Small intestine (tissue), 7 donors: ENCODE measurements around the gene DGKQ. TPM values are rescaled to one million over a fixed set of nuclear protein-coding genes. Genes with fewer than 3 reads are reported as not detected.
A peak's percentile ranks its signal among the peaks of the same experiment; 100 is the strongest.
"Not testable (repeated sequence)": the region's sequence is repeated elsewhere in the genome, so short reads cannot be mapped to it uniquely, and the experiment has no call there.

Source experiments
- DNase-seq, 2 donors: peaks; one replicate each; pipeline versions ENCODE4 v3.0.0 to v3.0.0-alpha.2; 2013
- FAIRE-seq: peaks from 2 replicates; lab custom pipeline; 2012; peaks lifted over from hg19 to GRCh38; lab: Jason Lieb, UNC
- H3K27ac ChIP-seq, 3 donors: one replicate each; pipeline ENCODE4 v1.5.1; 2013; ENCODE audit warnings: low read length in 2 of 3, mild to moderate bottlenecking in 2 of 3, control low read depth in 1 of 3, inconsistent platforms in 1 of 3, low read depth in 1 of 3, moderate library complexity in 1 of 3
- H3K27me3 ChIP-seq, 3 donors: one replicate each; pipeline ENCODE4 v1.6.1; 2013; ENCODE audit warnings: low read length in 3 of 3, inconsistent platforms in 1 of 3; ENCODE audit not compliant: control insufficient read depth in 3 of 3, insufficient read depth in 3 of 3
- H3K36me3 ChIP-seq, 3 donors: one replicate each; pipeline ENCODE4 v1.6.1; 2013; ENCODE audit warnings: low read length in 3 of 3, inconsistent platforms in 1 of 3, low read depth in 1 of 3, mild to moderate bottlenecking in 1 of 3, moderate library complexity in 1 of 3; ENCODE audit not compliant: control insufficient read depth in 3 of 3, insufficient read depth in 2 of 3
- H3K4me1 ChIP-seq, 3 donors: one replicate each; pipeline ENCODE4 v1.6.1; 2013; ENCODE audit warnings: low read length in 2 of 3, inconsistent platforms in 1 of 3, low read depth in 1 of 3, mild to moderate bottlenecking in 1 of 3, moderate library complexity in 1 of 3; ENCODE audit not compliant: control insufficient read depth in 3 of 3, insufficient read depth in 2 of 3
- H3K4me3 ChIP-seq, 3 donors: one replicate each; pipeline ENCODE4 v1.5.1; 2013; ENCODE audit warnings: low read length in 3 of 3, control low read depth in 1 of 3, inconsistent platforms in 1 of 3, low read depth in 1 of 3, mild to moderate bottlenecking in 1 of 3, moderate library complexity in 1 of 3
- H3K9me3 ChIP-seq, 2 donors: one replicate each; pipeline ENCODE4 v1.6.1; 2013; ENCODE audit warnings: low read depth in 1 of 2, low read length in 1 of 2; ENCODE audit not compliant: control insufficient read depth in 2 of 2, insufficient read depth in 1 of 2
- WGBS, 3 donors: extraction: QIAGEN DNeasy Blood & Tissue Kit; methylation state at CpG; one replicate each; pipeline ENCODE4 v1.1.7; 2013; 5-methylcytosine and 5-hydroxymethylcytosine counted together
- polyA plus RNA-seq, 4 donors: library from polyadenylated mRNA; stranded (reverse) in 3 of 4; unstranded in 1 of 4; fragments of 200-250 nt in 3 of 4; fragments of 120-200 nt in 1 of 4; gene quantifications; one replicate each; pipeline versions ENCODE4 v1.2.1 to v1.2.3, GENCODE V29; 2013
- donor health status: healthy with polysubstance abuse.
- donor health status: control.
- donor health status: control.
- donor health status: Bipolar disorder and iron deficiency.
- donor health status: healthy.

Gene DGKQ
- polyA plus RNA-seq, 4 donors = 18.9 to 42.3 (median 26.8) TPM

DNA sequence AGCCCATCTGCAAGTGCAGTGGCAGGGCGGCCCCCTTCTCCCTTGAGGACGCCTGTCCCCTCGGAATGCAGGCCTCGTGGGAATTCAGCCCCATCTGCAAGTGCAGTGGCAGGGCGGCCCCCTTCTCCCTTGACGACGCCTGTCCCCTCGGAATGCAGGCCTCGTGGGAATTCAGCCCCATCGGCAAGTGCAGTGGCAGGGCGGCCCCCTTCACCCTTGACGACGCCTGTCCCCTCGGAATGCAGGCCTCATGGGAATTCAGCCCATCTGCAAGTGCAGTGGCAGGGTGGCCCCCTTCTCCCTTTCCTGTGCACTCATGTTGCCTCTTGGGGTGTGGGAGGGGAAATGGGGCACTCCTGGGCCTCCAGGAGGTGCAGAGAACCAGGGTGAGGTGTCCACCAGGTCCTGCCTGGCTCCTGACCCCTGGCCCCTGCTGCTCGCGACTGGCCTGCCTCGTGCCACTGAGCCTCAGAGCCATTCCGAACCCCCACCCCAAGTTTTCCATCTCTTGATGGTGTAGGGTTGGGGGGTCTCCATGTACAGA, 26.6 kb upstream of the DGKQ start:
- H3K4me1 ChIP-seq = peaks cover 5 to 23% (median 9%) of the 10 kb centered on the region in 3 donors
- DNase-seq (no peak), FAIRE-seq (no peak)
- H3K9me3 ChIP-seq = no peaks in the 10 kb centered on the region
- H3K27ac ChIP-seq = no peak overlapping the region
- H3K27me3 ChIP-seq = peaks cover 13 to 76% (median 48%) of the 10 kb centered on the region in 3 donors
- H3K4me3 ChIP-seq = no peak overlapping the region
- 44 to 57% (median 53%) methylated on average over 16 to 18 of the region's 18 CpGs for WGBS, 3 donors
- no peaks in the 10 kb centered on the region for H3K36me3 ChIP-seq

DNA sequence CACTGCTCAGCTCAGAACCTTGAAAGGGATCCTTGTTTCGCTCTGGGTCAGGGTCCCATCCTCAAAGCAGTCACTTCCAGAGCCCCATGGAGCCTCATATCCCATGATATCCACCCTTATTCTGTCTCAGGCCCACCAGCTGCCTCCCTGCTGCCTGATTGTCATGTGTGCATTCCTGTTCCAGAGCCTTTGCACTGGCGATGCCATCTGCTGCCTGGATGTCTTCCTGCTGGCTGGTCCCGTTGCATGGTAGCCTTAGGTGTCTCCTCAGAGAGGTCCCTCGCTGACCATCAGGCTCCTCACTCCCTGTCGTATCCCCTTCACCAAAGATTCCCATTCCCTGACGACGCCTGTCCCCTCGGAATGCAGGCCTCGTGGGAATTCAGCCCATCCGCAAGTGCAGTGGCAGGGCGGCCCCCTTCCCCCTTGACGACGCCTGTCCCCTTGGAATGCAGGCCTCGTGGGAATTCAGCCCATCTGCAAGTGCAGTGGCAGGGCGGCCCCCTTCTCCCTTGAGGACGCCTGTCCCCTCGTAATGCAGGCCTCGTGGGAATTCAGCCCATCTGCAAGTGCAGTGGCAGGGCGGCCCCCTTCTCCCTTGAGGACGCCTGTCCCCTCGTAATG, 26.0 kb upstream of the DGKQ start:
- FAIRE-seq, H3K36me3 ChIP-seq, DNase-seq, H3K27ac ChIP-seq, H3K4me3 ChIP-seq, H3K9me3 ChIP-seq: not testable (repeated sequence)
- 35 to 48% (median 44%) methylated on average over 14 to 17 of the region's 21 CpGs for WGBS, 3 donors
- H3K27me3 ChIP-seq = peaks cover 13 to 70% (median 44%) of the 10 kb centered on the region in 3 donors
- H3K4me1 ChIP-seq = peaks cover 5 to 23% (median 9%) of the 10 kb centered on the region in 3 donors

DNA sequence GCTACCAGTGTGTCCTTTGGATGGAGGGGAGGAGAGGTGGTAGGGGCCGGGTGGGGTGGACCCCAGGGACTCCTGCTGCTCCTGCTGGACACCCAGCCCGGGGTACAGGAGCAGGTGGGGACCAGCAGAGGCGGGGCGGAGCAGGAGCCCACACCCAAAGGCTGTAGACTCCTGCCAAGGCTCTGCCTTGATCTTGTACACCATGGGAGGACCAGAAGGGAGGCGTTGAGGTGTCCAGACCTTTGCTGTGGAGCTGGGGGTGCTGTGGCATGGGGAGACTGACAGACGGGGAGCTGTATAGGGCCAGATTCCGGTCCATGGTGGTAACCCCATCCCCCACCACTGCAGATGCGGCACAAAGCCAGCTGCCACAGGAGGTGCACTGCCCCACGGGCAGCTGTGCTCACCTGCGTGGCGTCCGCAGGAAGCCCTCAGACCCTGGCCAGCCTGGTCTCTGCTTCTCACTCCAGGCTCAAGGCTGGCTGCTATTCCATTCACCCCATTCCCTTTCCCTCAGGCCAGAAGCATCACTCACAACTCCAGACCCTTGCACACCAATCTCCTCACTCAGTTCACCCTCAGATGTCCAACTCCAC, 24.8 kb upstream of the DGKQ start:
- DNase-seq = no peak
- Histone ChIP-seq H3K9me3 (no peaks in the 10 kb centered on the region), H3K4me3 (no peak overlapping the region), H3K4me1 (peaks cover 5 to 33% (median 9%) of the 10 kb centered on the region in 3 donors), H3K27ac (no peak overlapping the region), H3K36me3 (no peaks in the 10 kb centered on the region), H3K27me3 (peaks cover 7 to 58% (median 34%) of the 10 kb centered on the region in 3 donors)
- FAIRE-seq = no peak
- WGBS, 3 donors = 7 to 32% (median 19%) methylated on average over 11 to 12 of the region's 12 CpGs

GRCh38 chr4:997375-998071, 24.2 kb upstream of the DGKQ start:
- Histone ChIP-seq H3K4me3 (peak overlapping the region in 1 of 3 donors; percentile 37), H3K4me1 (peaks cover 3 to 38% (median 7%) of the 10 kb centered on the region in 3 donors), H3K36me3 (no peaks in the 10 kb centered on the region), H3K27ac (no peak overlapping the region), H3K9me3 (no peaks in the 10 kb centered on the region), H3K27me3 (peaks cover 7 to 51% (median 33%) of the 10 kb centered on the region in 3 donors)
- DNase-seq (peak in 1 of 2 donors; percentile 74), FAIRE-seq (no peak)
- WGBS, 3 donors = 0 to 2% (median 2%) methylated on average over 29 to 68 of the region's 68 CpGs

GRCh38 chr4:996997-997374, 23.6 kb upstream of the DGKQ start:
- no peak for FAIRE-seq
- no peak overlapping the region for H3K27ac ChIP-seq
- H3K9me3 ChIP-seq = no peaks in the 10 kb centered on the region
- no peak for DNase-seq
- peaks cover 5 to 46% (median 30%) of the 10 kb centered on the region in 3 donors for H3K27me3 ChIP-seq
- peaks cover 0 to 43% (median 2%) of the 10 kb centered on the region in 3 donors for H3K4me1 ChIP-seq
- H3K4me3 ChIP-seq = peak overlapping the region in 1 of 3 donors; percentile 37
- peaks cover 0 to under 1% (median 0%) of the 10 kb centered on the region in 3 donors for H3K36me3 ChIP-seq
- 9 to 11% (median 9%) methylated on average over 19 to 25 of the region's 25 CpGs for WGBS, 3 donors

GRCh38 chr4:996030-996996, 22.9 kb upstream of the DGKQ start:
- H3K4me1 ChIP-seq = peaks cover 0 to 46% (median 2%) of the 10 kb centered on the region in 3 donors
- no peak for FAIRE-seq
- peaks cover 4 to 39% (median 23%) of the 10 kb centered on the region in 3 donors for H3K27me3 ChIP-seq
- peak in 1 of 2 donors; percentile 67 for DNase-seq
- H3K27ac ChIP-seq = no peak overlapping the region
- no peak overlapping the region for H3K4me3 ChIP-seq
- peaks cover 0 to 8% (median 3%) of the 10 kb centered on the region in 3 donors for H3K36me3 ChIP-seq
- WGBS, 3 donors = 53 to 64% (median 59%) methylated on average over 14 to 15 of the region's 15 CpGs
- H3K9me3 ChIP-seq = no peaks in the 10 kb centered on the region

DNA sequence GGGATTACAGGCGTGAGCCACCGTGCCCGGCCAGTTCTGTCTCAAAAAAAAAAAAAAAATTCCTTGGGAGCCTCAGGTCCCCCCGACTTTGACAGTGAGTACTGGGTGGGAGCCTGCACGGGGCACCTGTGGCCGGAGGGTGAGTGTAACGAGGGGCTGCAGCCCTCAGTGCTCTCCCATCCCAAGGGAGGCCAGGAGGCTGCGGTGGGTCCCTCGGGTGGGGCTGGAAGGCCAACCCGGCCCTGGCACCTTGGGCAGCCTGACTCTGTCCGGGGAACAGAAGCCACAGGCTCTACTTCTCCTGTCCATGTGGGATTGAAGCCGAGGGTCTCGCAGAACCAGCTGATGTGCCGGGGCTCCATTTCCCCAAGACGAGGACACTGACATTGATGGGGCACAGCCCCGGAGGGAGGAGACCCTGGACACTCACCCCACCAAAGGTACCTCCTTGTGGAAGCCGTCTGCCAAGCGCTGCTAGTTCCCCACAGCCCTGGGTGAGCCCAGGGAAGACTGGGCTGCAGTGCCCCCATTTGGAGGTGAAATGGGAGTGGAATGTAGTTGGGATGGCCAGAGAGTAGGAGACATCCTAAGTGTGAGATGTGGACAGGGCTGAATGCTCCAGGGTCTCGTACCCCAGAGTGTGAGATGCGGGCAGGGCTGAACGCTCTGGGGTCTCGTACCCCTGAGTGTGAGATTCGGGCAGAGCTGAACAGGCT, 22.1 kb upstream of the DGKQ start:
- Histone ChIP-seq H3K9me3 (no peaks in the 10 kb centered on the region), H3K27ac (no peak overlapping the region), H3K4me3 (no peak overlapping the region), H3K4me1 (peaks cover 0 to 46% (median 2%) of the 10 kb centered on the region in 3 donors), H3K27me3 (peaks cover 0 to 31% (median 16%) of the 10 kb centered on the region in 3 donors), H3K36me3 (peaks cover 0 to 16% (median 3%) of the 10 kb centered on the region in 3 donors)
- WGBS, 3 donors = 87 to 90% (median 87%) methylated on average over 21 to 23 of the region's 23 CpGs
- FAIRE-seq (no peak), DNase-seq (no peak)
